Muscle layer of duodenum (tissue), 2 donors: ENCODE results near the gene TRAPPC8.

Source experiments
- H3K27ac ChIP-seq: one replicate; pipeline ENCODE4 v1.7.0; 2013; ENCODE audit warnings: mild to moderate bottlenecking, low read length
- H3K27me3 ChIP-seq: one replicate; pipeline ENCODE4 v1.7.0; 2013; ENCODE audit warnings: low read depth, mild to moderate bottlenecking, control low read depth, low read length
- H3K36me3 ChIP-seq, 2 donors: one replicate each; pipeline ENCODE4 v1.7.0; 2013; ENCODE audit warnings: low read length in 2 of 2, control low read depth in 1 of 2, mild to moderate bottlenecking in 1 of 2; ENCODE audit not compliant: insufficient read depth in 2 of 2, control insufficient read depth in 1 of 2
- H3K4me1 ChIP-seq, 2 donors: one replicate each; pipeline ENCODE4 v1.7.0; 2013; ENCODE audit warnings: low read length in 2 of 2, mild to moderate bottlenecking in 2 of 2, control low read depth in 1 of 2, moderate library complexity in 1 of 2; ENCODE audit not compliant: insufficient read depth in 2 of 2, control insufficient read depth in 1 of 2
- H3K4me3 ChIP-seq, 2 donors: one replicate each; pipeline ENCODE4 v1.7.0; 2013; ENCODE audit warnings: low read length in 2 of 2, low read depth in 1 of 2, mild to moderate bottlenecking in 1 of 2
- H3K9me3 ChIP-seq, 2 donors: one replicate each; pipeline ENCODE4 v1.7.0; 2013; ENCODE audit warnings: low read length in 2 of 2, control low read depth in 1 of 2, mild to moderate bottlenecking in 1 of 2; ENCODE audit not compliant: control insufficient read depth in 1 of 2
- donor health status: healthy.

TRAPPC8 gene

GRCh38 chr18:31892936-31893335, 50.0 kb downstream of the TRAPPC8 start:
- no peaks in the 10 kb centered on the region for H3K27me3 ChIP-seq
- H3K9me3 ChIP-seq = no peaks in the 10 kb centered on the region
- H3K4me1 ChIP-seq = no peaks in the 10 kb centered on the region
- H3K27ac ChIP-seq = no peak overlapping the region
- H3K4me3 ChIP-seq = no peak overlapping the region
- peaks cover 12 to 15% of the 10 kb centered on the region in 2 donors for H3K36me3 ChIP-seq

DNA sequence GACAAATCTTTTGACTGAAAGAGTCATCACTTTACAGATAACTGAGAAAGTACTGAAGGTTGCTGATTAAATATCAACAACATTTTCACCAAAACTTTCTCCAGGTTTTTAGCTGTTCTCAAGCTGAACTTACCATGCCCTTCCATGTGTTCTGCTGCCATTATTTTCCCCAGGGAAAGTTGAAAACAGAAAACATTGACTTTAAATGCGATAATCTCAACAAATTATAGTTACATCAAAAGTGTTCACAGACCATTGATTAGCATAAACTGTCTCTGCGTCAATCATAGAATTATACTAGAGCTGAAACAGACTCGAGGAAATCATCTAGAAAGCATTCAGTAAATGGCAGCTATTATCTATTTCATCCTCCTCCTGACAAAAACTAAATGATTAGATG, 51.4 kb downstream of the TRAPPC8 start:
- peaks cover 15 to 18% of the 10 kb centered on the region in 2 donors for H3K36me3 ChIP-seq
- H3K4me3 ChIP-seq = no peak overlapping the region
- H3K4me1 ChIP-seq = no peaks in the 10 kb centered on the region
- H3K27ac ChIP-seq = no peak overlapping the region
- H3K27me3 ChIP-seq = no peaks in the 10 kb centered on the region
- no peaks in the 10 kb centered on the region for H3K9me3 ChIP-seq

DNA sequence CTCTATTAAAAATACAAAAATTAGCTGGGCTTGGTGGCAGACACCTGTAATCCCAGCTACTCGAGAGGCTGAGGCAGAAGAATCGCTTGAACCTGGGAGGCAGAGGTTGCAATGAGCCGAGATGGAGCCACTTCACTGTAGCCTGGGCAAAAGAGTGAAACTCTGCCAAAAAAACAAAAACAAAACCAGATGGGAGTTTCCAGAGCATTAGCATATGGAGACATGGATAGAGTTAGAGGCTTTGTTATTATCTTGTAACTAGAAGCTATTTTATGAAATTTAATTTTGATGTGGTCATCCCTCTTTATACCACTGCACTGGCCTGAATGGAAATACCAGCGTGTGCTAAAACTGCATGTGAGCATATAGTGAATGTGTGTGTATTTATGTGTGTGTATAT, 58.9 kb downstream of the TRAPPC8 start:
- Histone ChIP-seq H3K4me1 (no peaks in the 10 kb centered on the region), H3K9me3 (peaks cover 2 to 8% of the 10 kb centered on the region in 2 donors), H3K27me3 (no peaks in the 10 kb centered on the region), H3K27ac (no peak overlapping the region), H3K36me3 (peaks cover 26 to 57% of the 10 kb centered on the region in 2 donors), H3K4me3 (no peak overlapping the region)

DNA sequence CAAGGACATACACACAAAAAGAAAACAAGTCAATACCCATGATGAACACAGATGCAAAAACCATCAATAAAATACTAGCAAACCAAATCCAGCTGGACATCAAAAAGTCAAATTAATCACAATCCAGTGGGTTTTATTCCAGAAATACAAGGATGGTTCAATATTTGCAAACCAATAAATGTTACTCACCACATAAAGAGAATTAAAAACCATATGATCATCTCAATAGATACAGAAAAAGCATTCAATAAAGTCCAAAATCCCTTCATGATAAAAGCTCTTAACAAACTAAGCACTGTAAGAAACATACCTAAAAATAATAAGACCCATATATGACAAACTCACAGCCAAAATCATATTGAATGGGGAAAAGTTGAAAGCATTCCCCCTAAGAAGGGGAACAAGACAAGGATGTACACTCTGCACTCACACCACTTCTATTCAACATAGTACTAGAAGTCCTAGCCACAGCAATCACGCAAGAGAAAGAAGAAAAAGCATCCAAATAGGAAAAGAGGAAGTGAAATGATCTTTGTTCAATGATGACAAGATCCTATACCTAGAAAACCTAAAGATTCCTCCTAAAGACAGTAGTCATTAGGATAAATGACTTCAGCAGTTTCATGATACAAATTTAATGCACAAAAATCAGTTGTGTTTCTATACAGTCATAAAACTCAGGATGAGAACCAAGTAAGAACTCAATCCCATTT, 62.6 kb downstream of the TRAPPC8 start:
- peaks cover 26 to 58% of the 10 kb centered on the region in 2 donors for H3K36me3 ChIP-seq
- H3K9me3 ChIP-seq = peaks cover 2 to 8% of the 10 kb centered on the region in 2 donors
- H3K4me3 ChIP-seq = no peak overlapping the region
- no peaks in the 10 kb centered on the region for H3K27me3 ChIP-seq
- no peaks in the 10 kb centered on the region for H3K4me1 ChIP-seq
- H3K27ac ChIP-seq = no peak overlapping the region

DNA sequence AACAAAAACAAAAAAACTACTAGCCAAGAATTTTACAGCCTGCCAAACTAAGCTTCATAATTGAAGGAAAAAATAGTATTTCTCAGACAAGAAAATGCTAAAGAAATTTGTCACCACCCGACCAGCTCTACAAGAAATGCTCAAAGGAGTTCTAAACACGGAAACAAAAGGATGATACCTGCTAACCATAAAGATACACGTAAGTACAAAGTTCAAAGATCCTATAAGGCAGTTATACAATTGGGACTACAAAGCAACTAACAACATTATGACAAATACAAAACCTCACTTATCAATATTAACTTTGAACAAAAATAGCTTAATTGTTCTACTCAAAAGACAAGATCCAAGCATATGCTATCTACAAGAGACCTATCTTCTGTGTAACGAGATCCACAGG, 64.6 kb downstream of the TRAPPC8 start:
- no peak overlapping the region for H3K4me3 ChIP-seq
- no peak overlapping the region for H3K27ac ChIP-seq
- peaks cover 34 to 55% of the 10 kb centered on the region in 2 donors for H3K36me3 ChIP-seq
- H3K9me3 ChIP-seq = peaks cover 2 to 8% of the 10 kb centered on the region in 2 donors
- H3K4me1 ChIP-seq = no peaks in the 10 kb centered on the region
- H3K27me3 ChIP-seq = no peaks in the 10 kb centered on the region

DNA sequence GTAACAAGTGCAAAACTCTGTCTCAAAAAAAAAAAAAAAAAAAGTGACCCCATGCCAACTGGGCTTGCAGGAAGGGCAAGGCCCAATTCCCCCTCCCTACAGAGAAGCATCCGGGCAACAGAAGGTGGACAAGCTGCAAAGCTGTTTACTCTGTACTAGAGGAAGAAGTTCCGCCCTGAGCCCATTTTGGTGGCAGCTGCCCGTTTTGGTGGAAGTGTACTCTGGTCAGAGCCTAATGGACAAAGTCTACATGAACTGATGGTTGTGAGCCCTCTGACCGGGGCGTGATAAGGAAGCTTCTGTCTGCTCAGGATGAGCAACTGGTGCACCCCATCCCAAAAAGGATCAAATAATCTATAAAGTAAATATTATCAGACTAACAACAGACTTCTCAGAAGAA, 65.0 kb downstream of the TRAPPC8 start:
- Histone ChIP-seq H3K4me1 (no peaks in the 10 kb centered on the region), H3K4me3 (no peak overlapping the region), H3K27me3 (no peaks in the 10 kb centered on the region), H3K27ac (no peak overlapping the region), H3K36me3 (peaks cover 34 to 55% of the 10 kb centered on the region in 2 donors), H3K9me3 (peaks cover 2 to 8% of the 10 kb centered on the region in 2 donors)

DNA sequence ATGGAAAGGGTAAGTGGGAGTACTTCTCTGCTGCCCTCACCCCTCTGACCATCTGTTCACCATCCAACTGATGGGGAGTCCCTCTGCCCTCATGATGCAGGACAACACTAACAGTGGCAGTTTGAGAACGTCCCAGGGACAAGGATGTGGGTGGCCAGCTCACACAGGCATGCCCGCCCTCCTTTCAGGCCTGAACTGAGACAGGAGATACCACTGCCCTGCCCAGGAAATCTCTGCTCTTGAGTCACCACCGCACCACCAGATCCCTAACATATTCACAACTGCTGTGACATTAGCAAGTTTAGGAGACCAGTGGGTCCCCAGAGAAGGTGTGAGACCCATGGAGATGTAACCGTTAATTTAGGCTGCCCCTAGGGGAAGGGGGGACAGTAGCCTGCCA, 66.2 kb downstream of the TRAPPC8 start:
- Histone ChIP-seq H3K9me3 (peaks cover 2 to 7% of the 10 kb centered on the region in 2 donors), H3K27me3 (no peaks in the 10 kb centered on the region), H3K36me3 (peaks cover 30 to 46% of the 10 kb centered on the region in 2 donors), H3K27ac (no peak overlapping the region), H3K4me3 (no peak overlapping the region), H3K4me1 (no peaks in the 10 kb centered on the region)

DNA sequence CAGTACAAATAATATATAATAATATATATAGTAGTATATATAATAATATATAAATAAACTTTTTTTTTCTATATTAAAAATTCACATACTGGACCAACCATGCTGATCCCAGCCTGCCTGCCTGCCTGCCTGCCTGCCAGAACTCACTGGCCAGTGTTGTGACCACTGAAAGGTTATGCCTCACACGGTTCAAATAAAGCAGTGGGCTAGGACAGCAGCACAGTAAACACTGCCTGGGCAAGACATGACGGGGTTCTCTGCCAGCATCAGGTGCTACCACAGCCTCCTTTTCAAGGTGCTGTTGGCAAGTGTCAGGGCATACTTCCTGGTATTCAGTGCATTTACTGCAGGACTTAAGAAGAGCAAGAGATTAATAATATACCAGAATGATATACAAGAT, 67.6 kb downstream of the TRAPPC8 start:
- peaks cover 25 to 32% of the 10 kb centered on the region in 2 donors for H3K36me3 ChIP-seq

DNA sequence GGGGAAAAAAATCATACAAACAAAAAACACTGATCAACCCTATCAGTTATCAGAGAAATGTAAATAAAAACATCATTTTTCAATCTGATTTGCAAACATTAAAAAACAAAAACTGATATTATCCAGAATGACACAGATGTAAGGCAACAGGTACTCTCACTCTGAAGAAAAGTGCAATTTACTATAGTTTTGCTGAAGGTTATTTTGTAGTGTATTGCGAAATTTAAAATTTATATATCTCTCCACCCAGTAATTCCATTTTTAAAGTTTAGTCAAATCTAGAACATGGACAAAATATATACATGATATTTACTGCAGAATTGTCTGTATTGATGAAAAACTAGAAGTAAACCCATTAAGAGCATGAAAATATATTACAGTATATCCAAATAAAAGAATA, 79.8 kb downstream of the TRAPPC8 start:
- H3K27ac ChIP-seq = no peak overlapping the region
- peaks cover 13 to 22% of the 10 kb centered on the region in 2 donors for H3K36me3 ChIP-seq
- H3K4me3 ChIP-seq = no peak overlapping the region
- no peaks in the 10 kb centered on the region for H3K9me3 ChIP-seq
- H3K27me3 ChIP-seq = no peaks in the 10 kb centered on the region
- H3K4me1 ChIP-seq = no peaks in the 10 kb centered on the region

More for the DNA sequence above, 67.6 kb downstream of the TRAPPC8 start:
- Histone ChIP-seq H3K27me3 (no peaks in the 10 kb centered on the region), H3K27ac (no peak overlapping the region), H3K9me3 (no peaks in the 10 kb centered on the region), H3K4me3 (no peak overlapping the region), H3K4me1 (no peaks in the 10 kb centered on the region)

- H3K27ac ChIP-seq = no peak overlapping the region
- H3K9me3 ChIP-seq = no peaks in the 10 kb centered on the region
- no peak overlapping the region for H3K4me3 ChIP-seq
- H3K4me1 ChIP-seq = no peaks in the 10 kb centered on the region
- peaks cover 15 to 22% of the 10 kb centered on the region in 2 donors for H3K36me3 ChIP-seq
- H3K27me3 ChIP-seq = no peaks in the 10 kb centered on the region
Observed at GRCh38 chr18:31860488-31860887, 82.4 kb downstream of the TRAPPC8 start.

GRCh38 chr18:31857526-31858106, 85.3 kb downstream of the TRAPPC8 start:
- Histone ChIP-seq H3K4me3 (no peak overlapping the region), H3K36me3 (peaks cover 20 to 23% of the 10 kb centered on the region in 2 donors), H3K4me1 (no peaks in the 10 kb centered on the region), H3K27me3 (no peaks in the 10 kb centered on the region), H3K9me3 (no peaks in the 10 kb centered on the region), H3K27ac (no peak overlapping the region)
